Liver (tissue), 9 donors: ENCODE results near the gene ADK. TPM values are rescaled to one million over a fixed set of nuclear protein-coding genes. Genes with fewer than 3 reads are reported as not detected.

Experiments used
- DNase-seq: peaks from one replicate; pipeline ENCODE4 v3.0.0-alpha.2; 2017; ENCODE audit warnings: low spot score
- H3K27ac ChIP-seq, 2 donors: one replicate each; pipeline ENCODE4 v1.7.0; 2013; ENCODE audit warnings: inconsistent platforms in 2 of 2, low read length in 2 of 2, control low read depth in 1 of 2, low read depth in 1 of 2, mild to moderate bottlenecking in 1 of 2
- H3K27me3 ChIP-seq, 4 donors: one replicate each; pipeline versions ENCODE4 v1.6.1 to v1.7.0; 2013; ENCODE audit warnings: low read length in 3 of 4, inconsistent platforms in 1 of 4, mild to moderate bottlenecking in 1 of 4, moderate library complexity in 1 of 4; ENCODE audit not compliant: control insufficient read depth in 4 of 4, insufficient read depth in 4 of 4
- H3K36me3 ChIP-seq, 4 donors: one replicate each; pipeline versions ENCODE4 v1.6.1 to v1.7.0; 2013; ENCODE audit warnings: low read length in 3 of 4, mild to moderate bottlenecking in 3 of 4, low read depth in 1 of 4, moderate library complexity in 1 of 4; ENCODE audit not compliant: control insufficient read depth in 4 of 4, insufficient read depth in 3 of 4
- H3K4me1 ChIP-seq, 4 donors: one replicate each; pipeline versions ENCODE4 v1.6.1 to v1.7.0; 2013; ENCODE audit warnings: low read length in 3 of 4, mild to moderate bottlenecking in 3 of 4, moderate library complexity in 1 of 4; ENCODE audit not compliant: control insufficient read depth in 4 of 4, insufficient read depth in 4 of 4
- H3K4me3 ChIP-seq, 3 donors: one replicate each; pipeline versions ENCODE4 v1.6.1 to v1.7.0; 2013; ENCODE audit warnings: low read length in 3 of 3, control low read depth in 1 of 3, low read depth in 1 of 3, mild to moderate bottlenecking in 1 of 3
- H3K9ac ChIP-seq, 2 donors: one replicate each; pipeline ENCODE4 v1.7.0; 2013; ENCODE audit warnings: low read length in 2 of 2, mild to moderate bottlenecking in 2 of 2, moderate library complexity in 2 of 2, control low read depth in 1 of 2, low read depth in 1 of 2
- H3K9me3 ChIP-seq, 4 donors: one replicate each; pipeline versions ENCODE4 v1.6.1 to v1.7.0; 2013; ENCODE audit warnings: low read length in 3 of 4; ENCODE audit not compliant: control insufficient read depth in 4 of 4
- EGR1 ChIP-seq, 2 donors: IDR thresholded peaks; 2 replicates each; pipeline ENCODE4 v1.6.1; 2016 to 2018; ENCODE audit warnings: antibody characterized with exemption in 2 of 2, low read depth in 2 of 2
- FOXA1 ChIP-seq: IDR thresholded peaks from 2 replicates; pipeline ENCODE4 v1.6.1; 2016; ENCODE audit warnings: antibody characterized with exemption
- FOXA2 ChIP-seq: IDR thresholded peaks from 2 replicates; pipeline ENCODE4 v1.6.1; 2016; ENCODE audit warnings: antibody characterized with exemption
- GABPA ChIP-seq, 2 donors: IDR thresholded peaks in 1 of 2; conservative IDR thresholded peaks in 1 of 2; 2 replicates each; pipeline ENCODE4 v1.6.1; 2016; ENCODE audit warnings: antibody characterized with exemption in 2 of 2, mild to moderate bottlenecking in 1 of 2, moderate library complexity in 1 of 2
- HNF4A ChIP-seq, 2 donors: conservative IDR thresholded peaks; 2 replicates each; pipeline ENCODE4 v1.6.1; 2016; ENCODE audit warnings: antibody characterized with exemption in 2 of 2, mild to moderate bottlenecking in 2 of 2
- HNF4G ChIP-seq: IDR thresholded peaks from 2 replicates; pipeline ENCODE4 v1.6.1; 2016; ENCODE audit warnings: antibody characterized with exemption
- JUND ChIP-seq, 2 donors: IDR thresholded peaks; 2 replicates each; pipeline ENCODE4 v1.6.1; 2016; ENCODE audit warnings: antibody characterized with exemption in 2 of 2
- NR2F2 ChIP-seq: IDR thresholded peaks from 2 replicates; pipeline ENCODE4 v1.6.1; 2016; ENCODE audit warnings: antibody characterized with exemption
- RAD21 ChIP-seq, 2 donors: IDR thresholded peaks; 2 replicates each; pipeline ENCODE4 v1.6.1; 2016; ENCODE audit warnings: antibody characterized with exemption in 2 of 2, mild to moderate bottlenecking in 2 of 2
- RXRA ChIP-seq, 2 donors: IDR thresholded peaks; 2 replicates each; pipeline ENCODE4 v1.6.1; 2017 to 2018; ENCODE audit warnings: antibody characterized with exemption in 2 of 2, mild to moderate bottlenecking in 1 of 2
- SP1 ChIP-seq: IDR thresholded peaks from 2 replicates; pipeline ENCODE4 v1.6.1; 2018; ENCODE audit warnings: antibody characterized with exemption, mild to moderate bottlenecking
- TAF1 ChIP-seq: conservative IDR thresholded peaks from 2 replicates; pipeline ENCODE4 v1.6.1; 2016; ENCODE audit warnings: antibody characterized with exemption, mild to moderate bottlenecking
- YY1 ChIP-seq: IDR thresholded peaks from 2 replicates; pipeline ENCODE4 v1.6.1; 2016; ENCODE audit warnings: antibody characterized with exemption, mild to moderate bottlenecking
- WGBS: extraction: QIAGEN DNeasy Blood & Tissue Kit; methylation state at CpG from one replicate; pipeline ENCODE4 v1.1.7; 2013; 5-methylcytosine and 5-hydroxymethylcytosine counted together
- polyA plus RNA-seq, 2 donors: library from polyadenylated mRNA; stranded (reverse) in 1 of 2; unstranded in 1 of 2; fragments of 200-250 nt in 1 of 2; fragments of >200 nt in 1 of 2; fragmentation: Nextera tagmentation in 1 of 2; extraction: Ambion mirVana in 1 of 2; gene quantifications; one replicate each; pipeline versions ENCODE4 v1.2.1 to v1.2.3, GENCODE V29; 2013 to 2015
- total RNA-seq, 2 donors: library from RNA; depleted of rRNA; stranded (reverse); fragments of >200 nt; gene quantifications; one replicate each; pipeline ENCODE4 v1.2.3, GENCODE V29; 2014
- TF ChIP-seq, protein P1 (sequence below): IDR thresholded peaks from 2 replicates; pipeline ENCODE4 v1.6.1; 2016; ENCODE audit warnings: antibody characterized with exemption, mild to moderate bottlenecking
- TF ChIP-seq, protein P2 (sequence below): IDR thresholded peaks from 2 replicates; pipeline ENCODE4 v1.6.1; 2016; ENCODE audit warnings: antibody characterized with exemption
- TF ChIP-seq, protein P3 (sequence below): IDR thresholded peaks from 2 replicates; pipeline ENCODE4 v1.6.1; 2016; ENCODE audit warnings: antibody characterized with exemption
- TF ChIP-seq, protein P4 (sequence below): fragments of 150-350 bp; IDR thresholded peaks from 2 replicates; pipeline ENCODE4 v1.5.1; 2017; ENCODE audit warnings: improper control_type of control experiment, low read depth, low read length; ENCODE audit not compliant: missing input control
- TF ChIP-seq, protein P5 (sequence below): IDR thresholded peaks from 2 replicates; pipeline ENCODE4 v1.6.1; 2016; ENCODE audit warnings: antibody characterized with exemption
- donor health status: healthy.
- donor health status: healthy.
- donor health status: healthy.
- donor health status: healthy.
- donor health status: healthy.

ADK gene
- total and polyA plus RNA-seq, 4 donors: 18.0 to 110 (median 65.5) TPM

DNA sequence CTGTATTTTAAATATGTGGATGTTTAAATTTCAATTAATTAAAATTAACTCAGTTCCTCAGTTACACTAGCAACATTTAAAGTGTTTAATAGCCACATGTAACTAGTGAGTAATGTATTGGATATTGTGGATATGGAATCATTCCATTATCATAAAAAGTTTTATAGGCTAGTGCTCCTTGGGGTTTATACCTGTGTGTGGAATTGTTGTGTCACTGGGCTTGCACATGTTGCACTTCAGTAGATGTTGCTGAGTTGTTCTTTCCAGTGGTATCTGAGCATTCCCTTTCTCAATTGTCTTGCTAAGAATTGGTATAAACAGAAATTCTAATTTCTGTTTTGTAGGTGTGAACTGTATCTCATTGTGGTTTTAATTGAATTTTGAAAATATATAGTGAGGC lies 113.0 kb downstream of the ADK start (continued):
- TF ChIP-seq, protein P1, sequence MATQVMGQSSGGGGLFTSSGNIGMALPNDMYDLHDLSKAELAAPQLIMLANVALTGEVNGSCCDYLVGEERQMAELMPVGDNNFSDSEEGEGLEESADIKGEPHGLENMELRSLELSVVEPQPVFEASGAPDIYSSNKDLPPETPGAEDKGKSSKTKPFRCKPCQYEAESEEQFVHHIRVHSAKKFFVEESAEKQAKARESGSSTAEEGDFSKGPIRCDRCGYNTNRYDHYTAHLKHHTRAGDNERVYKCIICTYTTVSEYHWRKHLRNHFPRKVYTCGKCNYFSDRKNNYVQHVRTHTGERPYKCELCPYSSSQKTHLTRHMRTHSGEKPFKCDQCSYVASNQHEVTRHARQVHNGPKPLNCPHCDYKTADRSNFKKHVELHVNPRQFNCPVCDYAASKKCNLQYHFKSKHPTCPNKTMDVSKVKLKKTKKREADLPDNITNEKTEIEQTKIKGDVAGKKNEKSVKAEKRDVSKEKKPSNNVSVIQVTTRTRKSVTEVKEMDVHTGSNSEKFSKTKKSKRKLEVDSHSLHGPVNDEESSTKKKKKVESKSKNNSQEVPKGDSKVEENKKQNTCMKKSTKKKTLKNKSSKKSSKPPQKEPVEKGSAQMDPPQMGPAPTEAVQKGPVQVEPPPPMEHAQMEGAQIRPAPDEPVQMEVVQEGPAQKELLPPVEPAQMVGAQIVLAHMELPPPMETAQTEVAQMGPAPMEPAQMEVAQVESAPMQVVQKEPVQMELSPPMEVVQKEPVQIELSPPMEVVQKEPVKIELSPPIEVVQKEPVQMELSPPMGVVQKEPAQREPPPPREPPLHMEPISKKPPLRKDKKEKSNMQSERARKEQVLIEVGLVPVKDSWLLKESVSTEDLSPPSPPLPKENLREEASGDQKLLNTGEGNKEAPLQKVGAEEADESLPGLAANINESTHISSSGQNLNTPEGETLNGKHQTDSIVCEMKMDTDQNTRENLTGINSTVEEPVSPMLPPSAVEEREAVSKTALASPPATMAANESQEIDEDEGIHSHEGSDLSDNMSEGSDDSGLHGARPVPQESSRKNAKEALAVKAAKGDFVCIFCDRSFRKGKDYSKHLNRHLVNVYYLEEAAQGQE: no peak

DNA sequence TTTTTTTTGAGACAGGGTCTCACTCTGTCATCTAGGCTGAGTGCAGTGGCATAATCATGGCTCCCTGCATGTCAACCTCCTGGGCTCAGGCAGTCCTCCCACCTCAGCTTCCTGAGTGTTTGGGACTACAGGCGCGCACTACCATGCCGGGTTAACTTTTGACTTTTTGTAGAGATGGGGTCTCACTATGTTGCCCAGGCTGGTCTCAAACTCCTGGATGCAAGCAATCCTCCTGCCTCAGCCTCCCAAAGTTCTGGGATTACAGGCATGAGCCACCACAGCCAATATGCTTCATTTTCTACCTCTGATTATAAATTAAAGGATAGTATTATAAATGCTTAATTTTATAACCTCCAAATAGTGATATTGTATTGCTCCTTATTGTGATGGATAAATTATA lies 121.3 kb downstream of the ADK start:
- H3K36me3 ChIP-seq: no peaks in the 10 kb centered on the region
- H3K27me3 ChIP-seq: no peaks in the 10 kb centered on the region
- no peak overlapping the region for H3K4me3 ChIP-seq
- no peak for TF ChIP-seq HNF4A (conservative IDR thresholded peaks at IDR 0.05)
- no peak for TF ChIP-seq GABPA (IDR thresholded peaks at IDR 0.05 in 1 of 2, conservative IDR thresholded peaks at IDR 0.05 in 1 of 2)
- TF ChIP-seq, protein P2, sequence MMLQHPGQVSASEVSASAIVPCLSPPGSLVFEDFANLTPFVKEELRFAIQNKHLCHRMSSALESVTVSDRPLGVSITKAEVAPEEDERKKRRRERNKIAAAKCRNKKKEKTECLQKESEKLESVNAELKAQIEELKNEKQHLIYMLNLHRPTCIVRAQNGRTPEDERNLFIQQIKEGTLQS: no peak
- TF ChIP-seq, protein P3, sequence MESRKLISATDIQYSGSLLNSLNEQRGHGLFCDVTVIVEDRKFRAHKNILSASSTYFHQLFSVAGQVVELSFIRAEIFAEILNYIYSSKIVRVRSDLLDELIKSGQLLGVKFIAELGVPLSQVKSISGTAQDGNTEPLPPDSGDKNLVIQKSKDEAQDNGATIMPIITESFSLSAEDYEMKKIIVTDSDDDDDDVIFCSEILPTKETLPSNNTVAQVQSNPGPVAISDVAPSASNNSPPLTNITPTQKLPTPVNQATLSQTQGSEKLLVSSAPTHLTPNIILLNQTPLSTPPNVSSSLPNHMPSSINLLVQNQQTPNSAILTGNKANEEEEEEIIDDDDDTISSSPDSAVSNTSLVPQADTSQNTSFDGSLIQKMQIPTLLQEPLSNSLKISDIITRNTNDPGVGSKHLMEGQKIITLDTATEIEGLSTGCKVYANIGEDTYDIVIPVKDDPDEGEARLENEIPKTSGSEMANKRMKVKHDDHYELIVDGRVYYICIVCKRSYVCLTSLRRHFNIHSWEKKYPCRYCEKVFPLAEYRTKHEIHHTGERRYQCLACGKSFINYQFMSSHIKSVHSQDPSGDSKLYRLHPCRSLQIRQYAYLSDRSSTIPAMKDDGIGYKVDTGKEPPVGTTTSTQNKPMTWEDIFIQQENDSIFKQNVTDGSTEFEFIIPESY: no peak
- no peak for TF ChIP-seq YY1
- TF ChIP-seq, protein P1: no peak
- TF ChIP-seq SP1: no peak
- no peak for TF ChIP-seq RAD21 (IDR thresholded peaks at IDR 0.05)
- TF ChIP-seq, protein P4, sequence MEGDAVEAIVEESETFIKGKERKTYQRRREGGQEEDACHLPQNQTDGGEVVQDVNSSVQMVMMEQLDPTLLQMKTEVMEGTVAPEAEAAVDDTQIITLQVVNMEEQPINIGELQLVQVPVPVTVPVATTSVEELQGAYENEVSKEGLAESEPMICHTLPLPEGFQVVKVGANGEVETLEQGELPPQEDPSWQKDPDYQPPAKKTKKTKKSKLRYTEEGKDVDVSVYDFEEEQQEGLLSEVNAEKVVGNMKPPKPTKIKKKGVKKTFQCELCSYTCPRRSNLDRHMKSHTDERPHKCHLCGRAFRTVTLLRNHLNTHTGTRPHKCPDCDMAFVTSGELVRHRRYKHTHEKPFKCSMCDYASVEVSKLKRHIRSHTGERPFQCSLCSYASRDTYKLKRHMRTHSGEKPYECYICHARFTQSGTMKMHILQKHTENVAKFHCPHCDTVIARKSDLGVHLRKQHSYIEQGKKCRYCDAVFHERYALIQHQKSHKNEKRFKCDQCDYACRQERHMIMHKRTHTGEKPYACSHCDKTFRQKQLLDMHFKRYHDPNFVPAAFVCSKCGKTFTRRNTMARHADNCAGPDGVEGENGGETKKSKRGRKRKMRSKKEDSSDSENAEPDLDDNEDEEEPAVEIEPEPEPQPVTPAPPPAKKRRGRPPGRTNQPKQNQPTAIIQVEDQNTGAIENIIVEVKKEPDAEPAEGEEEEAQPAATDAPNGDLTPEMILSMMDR: no peak
- no peak for TF ChIP-seq NR2F2
- TF ChIP-seq, protein P5, sequence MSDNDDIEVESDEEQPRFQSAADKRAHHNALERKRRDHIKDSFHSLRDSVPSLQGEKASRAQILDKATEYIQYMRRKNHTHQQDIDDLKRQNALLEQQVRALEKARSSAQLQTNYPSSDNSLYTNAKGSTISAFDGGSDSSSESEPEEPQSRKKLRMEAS: no peak
- no peak for TF ChIP-seq EGR1 (IDR thresholded peaks at IDR 0.05; ENCODE audit: low read depth in 2 of 2)
- TF ChIP-seq JUND (IDR thresholded peaks at IDR 0.05): no peak
- no peak for TF ChIP-seq RXRA (IDR thresholded peaks at IDR 0.05)
- TF ChIP-seq FOXA1: no peak
- TF ChIP-seq HNF4G: no peak
- TF ChIP-seq TAF1: no peak
- TF ChIP-seq FOXA2: no peak
- no peaks in the 10 kb centered on the region for H3K9me3 ChIP-seq
- H3K4me1 ChIP-seq: no peaks in the 10 kb centered on the region
- H3K9ac ChIP-seq: no peak overlapping the region
- H3K27ac ChIP-seq: no peak overlapping the region
- 97% methylated on average over 3 of the region's 3 CpGs for WGBS
- no peak for DNase-seq
